Measurements from ENCODE around the gene GABARAPL1. TPM values are rescaled to one million over a fixed set of nuclear protein-coding genes. Genes with fewer than 3 reads are reported as not detected.

The GABARAPL1 gene
- total and polyA plus RNA-seq, 4 donors, result 44.0 to 88.5 (median 75.0) TPM

DNA sequence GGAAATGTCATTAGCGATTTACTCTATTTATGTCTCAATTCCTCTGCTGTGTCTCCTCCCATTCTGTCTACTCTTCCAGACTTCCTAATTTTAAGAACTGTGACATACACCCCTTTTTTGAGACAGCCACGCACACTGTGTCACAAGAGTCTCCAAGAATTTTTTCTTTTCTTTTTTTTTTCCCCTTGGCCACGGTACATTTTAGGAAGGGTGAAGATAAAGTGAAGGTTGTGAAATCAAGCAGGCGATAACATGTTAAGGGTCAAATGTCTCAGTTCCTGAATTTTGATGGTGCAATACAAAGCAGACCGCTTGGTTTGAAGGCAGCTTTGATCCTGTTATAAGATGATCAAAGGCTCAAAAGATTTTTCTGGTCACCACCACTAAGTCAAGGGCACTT is 45.1 kb upstream of the GABARAPL1 start:
- Histone ChIP-seq H3K4me3 (no peak overlapping the region), H3K27me3 (ENCODE audit: control insufficient read depth in 3 of 3, insufficient read depth in 3 of 3, low read length in 2 of 3) (no peaks in the 10 kb centered on the region), H3K27ac (ENCODE audit: low read depth in 1 of 2, low read length in 1 of 2) (no peak overlapping the region), H3K4me1 (ENCODE audit: control insufficient read depth in 5 of 5, insufficient read depth in 5 of 5, low read length in 5 of 5) (peaks cover 0 to 4% (median 0%) of the 10 kb centered on the region in 5 donors), H3K9ac (ENCODE audit: insufficient read depth in 1 of 2, low read length in 2 of 2) (no peak overlapping the region), H3K9me3 (ENCODE audit: control insufficient read depth in 4 of 4, insufficient read depth in 3 of 4, low read length in 3 of 4) (no peaks in the 10 kb centered on the region), H3K36me3 (ENCODE audit: control insufficient read depth in 4 of 4, insufficient read depth in 4 of 4, low read length in 4 of 4) (no peaks in the 10 kb centered on the region)
- DNase-seq (peak in 2 of 3 donors; percentile 27 to 28), ATAC-seq (ENCODE audit: insufficient read depth, low FRiP score) (peak; percentile 51)
- TF ChIP-seq, protein P1, sequence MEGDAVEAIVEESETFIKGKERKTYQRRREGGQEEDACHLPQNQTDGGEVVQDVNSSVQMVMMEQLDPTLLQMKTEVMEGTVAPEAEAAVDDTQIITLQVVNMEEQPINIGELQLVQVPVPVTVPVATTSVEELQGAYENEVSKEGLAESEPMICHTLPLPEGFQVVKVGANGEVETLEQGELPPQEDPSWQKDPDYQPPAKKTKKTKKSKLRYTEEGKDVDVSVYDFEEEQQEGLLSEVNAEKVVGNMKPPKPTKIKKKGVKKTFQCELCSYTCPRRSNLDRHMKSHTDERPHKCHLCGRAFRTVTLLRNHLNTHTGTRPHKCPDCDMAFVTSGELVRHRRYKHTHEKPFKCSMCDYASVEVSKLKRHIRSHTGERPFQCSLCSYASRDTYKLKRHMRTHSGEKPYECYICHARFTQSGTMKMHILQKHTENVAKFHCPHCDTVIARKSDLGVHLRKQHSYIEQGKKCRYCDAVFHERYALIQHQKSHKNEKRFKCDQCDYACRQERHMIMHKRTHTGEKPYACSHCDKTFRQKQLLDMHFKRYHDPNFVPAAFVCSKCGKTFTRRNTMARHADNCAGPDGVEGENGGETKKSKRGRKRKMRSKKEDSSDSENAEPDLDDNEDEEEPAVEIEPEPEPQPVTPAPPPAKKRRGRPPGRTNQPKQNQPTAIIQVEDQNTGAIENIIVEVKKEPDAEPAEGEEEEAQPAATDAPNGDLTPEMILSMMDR (IDR thresholded peaks at IDR 0.05; ENCODE audit: control extremely low read depth, extremely low read depth), result no peak
- 21 to 34% methylated on average over 5 of the region's 5 CpGs for WGBS, 2 donors

DNA sequence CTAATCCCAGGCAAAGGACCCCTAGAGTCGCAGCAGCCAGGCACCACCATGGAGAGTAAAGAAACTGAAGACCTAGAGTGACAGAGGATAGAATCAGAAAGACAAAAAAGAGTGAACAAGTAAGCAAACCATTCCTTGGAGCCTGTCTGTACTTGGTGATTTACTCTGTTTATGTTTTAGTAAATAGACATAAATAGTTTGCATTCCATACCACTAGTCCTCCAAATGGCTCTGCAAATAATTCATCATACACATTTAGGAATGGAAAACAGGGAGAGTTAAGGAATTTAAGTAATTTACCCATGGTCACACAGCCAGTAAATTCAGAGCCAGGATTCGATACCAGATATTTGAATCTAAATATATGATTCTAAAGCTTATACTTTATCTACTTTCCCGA is 43.6 kb upstream of the GABARAPL1 start:
- ATAC-seq (ENCODE audit: insufficient read depth, low FRiP score), result no peak
- H3K27ac ChIP-seq (ENCODE audit: low read depth in 1 of 2, low read length in 1 of 2), result no peak overlapping the region
- TF ChIP-seq, protein P1 (IDR thresholded peaks at IDR 0.05; ENCODE audit: control extremely low read depth, extremely low read depth), result no peak

DNA sequence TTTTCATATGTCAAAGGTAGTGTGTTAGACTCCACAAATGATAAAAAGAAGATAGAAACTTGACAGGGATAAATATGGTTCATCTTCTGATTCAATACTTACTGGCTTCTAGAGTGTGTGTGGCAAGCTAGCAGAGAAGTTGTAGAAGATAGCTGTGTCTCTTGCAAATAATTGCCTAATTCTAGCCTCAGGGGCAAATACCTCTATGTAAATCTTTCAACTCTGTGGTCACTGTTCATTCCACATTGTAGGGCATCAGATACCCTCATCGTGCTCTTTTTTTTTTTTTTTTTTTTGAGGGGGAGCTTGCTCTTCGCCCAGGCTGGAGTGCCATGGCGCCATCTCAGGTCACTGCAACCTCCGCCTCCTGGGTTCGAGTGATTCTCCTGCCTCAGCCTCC is 42.5 kb upstream of the GABARAPL1 start:
- TF ChIP-seq, protein P1 (IDR thresholded peaks at IDR 0.05; ENCODE audit: control extremely low read depth, extremely low read depth), result no peak
- H3K9me3 ChIP-seq (ENCODE audit: control insufficient read depth in 4 of 4, insufficient read depth in 3 of 4, low read length in 3 of 4), result no peaks in the 10 kb centered on the region
- no peak for ATAC-seq (ENCODE audit: insufficient read depth, low FRiP score)
- peaks cover 0 to 4% (median 0%) of the 10 kb centered on the region in 5 donors for H3K4me1 ChIP-seq (ENCODE audit: control insufficient read depth in 5 of 5, insufficient read depth in 5 of 5, low read length in 5 of 5)
- WGBS, 2 donors, result 79 to 81% methylated on average over 5 of the region's 5 CpGs
- H3K9ac ChIP-seq (ENCODE audit: insufficient read depth in 1 of 2, low read length in 2 of 2), result no peak overlapping the region
- no peaks in the 10 kb centered on the region for H3K27me3 ChIP-seq (ENCODE audit: control insufficient read depth in 3 of 3, insufficient read depth in 3 of 3, low read length in 2 of 3)
- H3K4me3 ChIP-seq, result no peak overlapping the region
- DNase-seq, result no peak
- no peak overlapping the region for H3K27ac ChIP-seq (ENCODE audit: low read depth in 1 of 2, low read length in 1 of 2)
- no peaks in the 10 kb centered on the region for H3K36me3 ChIP-seq (ENCODE audit: control insufficient read depth in 4 of 4, insufficient read depth in 4 of 4, low read length in 4 of 4)

More for the DNA sequence above, 43.6 kb upstream of the GABARAPL1 start:
- H3K36me3 ChIP-seq (ENCODE audit: control insufficient read depth in 4 of 4, insufficient read depth in 4 of 4, low read length in 4 of 4), result no peaks in the 10 kb centered on the region
- no peaks in the 10 kb centered on the region for H3K9me3 ChIP-seq (ENCODE audit: control insufficient read depth in 4 of 4, insufficient read depth in 3 of 4, low read length in 3 of 4)
- DNase-seq, result peak in 1 of 3 donors; percentile 27
- no peaks in the 10 kb centered on the region for H3K27me3 ChIP-seq (ENCODE audit: control insufficient read depth in 3 of 3, insufficient read depth in 3 of 3, low read length in 2 of 3)
- no peak overlapping the region for H3K9ac ChIP-seq (ENCODE audit: insufficient read depth in 1 of 2, low read length in 2 of 2)
- peaks cover 0 to 4% (median 0%) of the 10 kb centered on the region in 5 donors for H3K4me1 ChIP-seq (ENCODE audit: control insufficient read depth in 5 of 5, insufficient read depth in 5 of 5, low read length in 5 of 5)
- H3K4me3 ChIP-seq, result no peak overlapping the region
- WGBS, 2 donors, result 74 to 76% methylated on average over 3 of the region's 3 CpGs
